Measurements from ENCODE around the gene C7orf57.

The C7orf57 gene

DNA sequence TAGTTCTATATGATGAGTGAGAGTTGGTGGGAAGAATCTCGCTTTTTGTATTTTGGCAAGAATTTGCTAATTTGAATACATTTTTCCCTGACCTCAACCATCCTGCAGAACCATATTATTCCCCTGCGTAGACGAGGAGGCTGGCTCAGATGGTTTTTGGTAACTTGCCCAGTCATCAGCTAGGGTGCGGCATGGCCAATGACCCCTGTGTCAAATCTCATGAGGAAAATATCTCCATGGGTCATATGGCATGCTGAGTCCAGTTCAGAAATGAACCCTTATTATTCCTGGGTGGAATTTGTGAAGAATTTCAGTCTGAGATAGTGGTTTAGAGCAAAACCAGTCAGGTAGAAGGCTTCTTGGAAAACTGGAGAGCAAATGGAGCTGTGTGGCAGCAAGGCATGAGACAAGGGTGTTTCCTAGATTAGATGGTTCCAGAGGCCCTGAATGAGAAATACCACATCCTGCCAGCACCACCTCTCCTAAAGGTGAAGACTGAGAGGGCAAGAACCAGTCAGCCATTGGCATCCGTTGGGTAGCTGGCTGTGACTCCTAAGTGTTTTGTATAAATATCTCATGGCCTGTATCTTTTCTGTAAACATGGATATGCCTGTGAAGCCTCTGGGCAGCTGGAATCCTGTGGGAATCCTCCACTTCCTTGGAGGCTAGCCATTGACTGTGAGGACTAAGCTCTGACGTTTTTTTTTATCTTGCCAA, 47.9 kb downstream of the C7orf57 start:
- H3K27me3 Mint-ChIP-seq (ENCODE audit: low read depth), result no peaks in the 10 kb centered on the region
- DNase-seq (ENCODE audit: low spot score), result no peak
- peak overlapping the region; percentile 70 for H3K4me3 Mint-ChIP-seq
- peaks cover 56% of the 10 kb centered on the region for H3K4me1 Mint-ChIP-seq (ENCODE audit: low read depth)
- peaks cover 3% of the 10 kb centered on the region for H3K36me3 Mint-ChIP-seq (ENCODE audit: low read depth)
- no peaks in the 10 kb centered on the region for H3K9me3 Mint-ChIP-seq
- peak overlapping the region; percentile 76 for H3K27ac Mint-ChIP-seq

DNA sequence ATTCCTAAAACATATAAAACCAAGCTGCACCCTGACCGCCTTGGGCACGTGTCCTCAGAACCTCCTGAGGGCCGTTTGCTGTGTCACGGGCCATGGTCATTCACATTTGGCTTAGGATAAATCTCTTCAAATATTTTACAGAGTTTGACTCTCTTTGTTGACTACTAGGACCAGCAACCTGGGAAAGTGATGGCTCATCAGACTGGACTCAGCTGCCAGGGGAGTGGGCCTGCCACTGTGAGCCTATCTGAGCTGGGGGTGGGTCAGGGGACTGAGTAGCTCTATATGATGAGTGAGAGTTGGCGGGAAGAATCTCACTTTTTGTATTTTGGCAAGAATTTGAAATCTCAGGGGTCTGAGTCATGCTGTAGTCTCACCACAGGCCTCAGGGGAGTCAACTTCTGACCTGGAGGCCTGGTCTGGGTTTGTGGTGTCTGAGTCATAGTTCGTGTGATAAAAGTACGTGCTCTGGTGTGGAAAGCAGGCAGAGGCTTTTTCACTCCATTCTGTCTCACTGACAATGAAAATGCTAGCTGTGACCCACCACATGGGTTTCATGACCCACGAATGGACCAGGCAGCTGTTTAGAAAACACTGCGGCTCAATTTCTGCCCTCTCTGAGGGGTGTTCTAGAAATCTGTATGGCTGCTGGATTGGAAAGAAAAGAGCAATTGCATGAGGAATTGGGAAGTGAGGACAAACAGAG, 49.5 kb downstream of the C7orf57 start:
- no peaks in the 10 kb centered on the region for H3K27me3 Mint-ChIP-seq (ENCODE audit: low read depth)
- peaks cover 52% of the 10 kb centered on the region for H3K4me1 Mint-ChIP-seq (ENCODE audit: low read depth)
- peak overlapping the region; percentile 82 for H3K27ac Mint-ChIP-seq

DNA sequence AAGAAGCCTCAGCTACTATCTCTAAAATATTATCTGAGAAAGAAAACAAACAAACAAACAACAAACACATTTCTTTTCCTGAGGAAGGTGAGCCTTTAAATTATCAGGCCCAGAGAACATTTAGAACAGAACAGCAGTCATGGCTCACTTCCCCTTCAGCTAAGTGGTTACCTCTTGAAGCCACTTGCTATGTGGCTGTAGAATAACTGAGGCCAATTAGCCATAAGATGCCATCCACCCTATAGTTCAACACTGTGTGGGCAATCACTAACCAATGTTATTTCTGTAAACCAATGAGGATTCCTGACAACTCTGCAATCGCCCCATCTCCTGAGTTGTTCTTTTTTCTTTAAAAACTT, 50.1 kb downstream of the C7orf57 start:
- Mint-ChIP-seq H3K27me3 (ENCODE audit: low read depth) (no peaks in the 10 kb centered on the region), H3K36me3 (ENCODE audit: low read depth) (peaks cover 12% of the 10 kb centered on the region), H3K27ac (peak overlapping the region; percentile 82), H3K4me1 (ENCODE audit: low read depth) (peaks cover 55% of the 10 kb centered on the region), H3K9me3 (no peaks in the 10 kb centered on the region), H3K4me3 (peak overlapping the region; percentile 73)
- DNase-seq (ENCODE audit: low spot score), result no peak

More for the DNA sequence above, 49.5 kb downstream of the C7orf57 start:
- H3K36me3 Mint-ChIP-seq (ENCODE audit: low read depth), result peaks cover 7% of the 10 kb centered on the region
- no peaks in the 10 kb centered on the region for H3K9me3 Mint-ChIP-seq
- H3K4me3 Mint-ChIP-seq, result peak overlapping the region; percentile 73
- peak; percentile 88 for DNase-seq (ENCODE audit: low spot score)

DNA sequence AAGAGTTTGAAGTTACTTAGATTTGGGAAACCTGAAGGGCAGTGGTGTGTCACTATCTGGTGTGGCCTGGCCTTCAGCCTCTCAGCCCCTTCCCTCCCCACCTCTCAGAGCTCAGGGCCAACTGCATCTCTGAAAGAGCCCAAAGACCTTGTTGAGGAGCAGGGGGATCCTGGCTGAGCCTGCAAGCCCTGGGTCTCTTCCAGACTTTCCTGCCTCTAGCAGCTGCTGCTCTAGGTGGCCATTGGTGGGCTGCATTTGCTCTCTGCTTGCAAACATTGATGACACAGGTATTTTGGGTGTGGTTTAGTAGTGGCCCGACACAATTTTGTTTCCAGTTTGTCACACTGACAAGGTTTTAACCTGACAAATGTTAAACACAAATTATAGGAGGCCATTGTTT, 50.6 kb downstream of the C7orf57 start:
- H3K27me3 Mint-ChIP-seq (ENCODE audit: low read depth), result no peaks in the 10 kb centered on the region
- H3K4me1 Mint-ChIP-seq (ENCODE audit: low read depth), result peaks cover 60% of the 10 kb centered on the region
- DNase-seq (ENCODE audit: low spot score), result no peak
- no peaks in the 10 kb centered on the region for H3K9me3 Mint-ChIP-seq
- peak overlapping the region; percentile 70 for H3K27ac Mint-ChIP-seq
- H3K4me3 Mint-ChIP-seq, result peak overlapping the region; percentile 52
- H3K36me3 Mint-ChIP-seq (ENCODE audit: low read depth), result peaks cover 18% of the 10 kb centered on the region

DNA sequence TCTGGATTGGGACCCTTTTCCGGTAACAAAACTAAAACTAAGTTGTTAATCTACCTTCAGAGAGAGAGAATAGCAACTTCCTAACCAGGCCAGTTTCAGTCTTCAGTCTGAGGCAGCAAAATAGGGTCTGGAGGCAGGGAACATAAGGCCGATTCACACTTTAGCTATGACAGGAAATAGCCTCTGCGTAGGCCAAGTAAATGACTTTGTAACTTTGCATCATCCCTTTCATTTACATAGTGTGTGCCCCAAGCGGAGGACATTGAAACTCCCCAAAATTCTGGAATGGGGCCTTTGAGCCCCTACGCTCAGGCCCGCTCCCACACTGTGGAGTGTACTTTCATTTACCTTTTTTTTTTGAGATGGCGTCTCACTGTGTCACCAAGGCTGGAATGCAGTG, 52.0 kb downstream of the C7orf57 start:
- no peak for DNase-seq (ENCODE audit: low spot score)
- Mint-ChIP-seq H3K4me3 (peak overlapping the region; percentile 76), H3K27me3 (ENCODE audit: low read depth) (no peaks in the 10 kb centered on the region), H3K9me3 (no peaks in the 10 kb centered on the region), H3K36me3 (ENCODE audit: low read depth) (peaks cover 32% of the 10 kb centered on the region), H3K4me1 (ENCODE audit: low read depth) (peaks cover 74% of the 10 kb centered on the region), H3K27ac (peak overlapping the region; percentile 92)

DNA sequence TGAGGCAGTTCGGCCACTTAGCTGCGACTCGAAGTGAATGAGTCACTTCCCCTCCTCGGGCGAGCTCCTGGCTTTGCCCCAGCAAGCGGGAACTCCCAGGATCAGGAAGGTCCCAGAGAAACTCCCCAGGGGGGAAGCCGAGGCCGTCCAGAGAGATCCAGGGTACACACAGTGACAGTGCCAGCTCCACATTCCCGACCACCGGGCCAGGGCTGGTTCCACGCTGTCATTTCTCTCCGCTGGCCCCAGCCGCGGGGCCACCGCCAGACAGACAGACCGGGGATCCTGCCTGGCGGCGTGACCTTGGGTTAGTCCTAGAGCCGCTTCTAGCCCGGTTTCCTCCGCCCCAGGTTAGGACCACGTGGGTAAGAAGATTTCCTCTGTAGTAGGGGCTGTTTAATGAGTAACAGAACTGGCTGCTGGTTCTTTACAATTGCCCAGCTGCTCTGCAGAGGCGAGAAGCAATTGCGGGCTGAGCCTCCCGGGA, 53.3 kb downstream of the C7orf57 start:
- Mint-ChIP-seq H3K36me3 (ENCODE audit: low read depth) (peaks cover 44% of the 10 kb centered on the region), H3K9me3 (no peaks in the 10 kb centered on the region), H3K27ac (peak overlapping the region; percentile 90), H3K4me3 (peak overlapping the region; percentile 86), H3K4me1 (ENCODE audit: low read depth) (peaks cover 66% of the 10 kb centered on the region), H3K27me3 (ENCODE audit: low read depth) (no peaks in the 10 kb centered on the region)
- DNase-seq (ENCODE audit: low spot score), result no peak

DNA sequence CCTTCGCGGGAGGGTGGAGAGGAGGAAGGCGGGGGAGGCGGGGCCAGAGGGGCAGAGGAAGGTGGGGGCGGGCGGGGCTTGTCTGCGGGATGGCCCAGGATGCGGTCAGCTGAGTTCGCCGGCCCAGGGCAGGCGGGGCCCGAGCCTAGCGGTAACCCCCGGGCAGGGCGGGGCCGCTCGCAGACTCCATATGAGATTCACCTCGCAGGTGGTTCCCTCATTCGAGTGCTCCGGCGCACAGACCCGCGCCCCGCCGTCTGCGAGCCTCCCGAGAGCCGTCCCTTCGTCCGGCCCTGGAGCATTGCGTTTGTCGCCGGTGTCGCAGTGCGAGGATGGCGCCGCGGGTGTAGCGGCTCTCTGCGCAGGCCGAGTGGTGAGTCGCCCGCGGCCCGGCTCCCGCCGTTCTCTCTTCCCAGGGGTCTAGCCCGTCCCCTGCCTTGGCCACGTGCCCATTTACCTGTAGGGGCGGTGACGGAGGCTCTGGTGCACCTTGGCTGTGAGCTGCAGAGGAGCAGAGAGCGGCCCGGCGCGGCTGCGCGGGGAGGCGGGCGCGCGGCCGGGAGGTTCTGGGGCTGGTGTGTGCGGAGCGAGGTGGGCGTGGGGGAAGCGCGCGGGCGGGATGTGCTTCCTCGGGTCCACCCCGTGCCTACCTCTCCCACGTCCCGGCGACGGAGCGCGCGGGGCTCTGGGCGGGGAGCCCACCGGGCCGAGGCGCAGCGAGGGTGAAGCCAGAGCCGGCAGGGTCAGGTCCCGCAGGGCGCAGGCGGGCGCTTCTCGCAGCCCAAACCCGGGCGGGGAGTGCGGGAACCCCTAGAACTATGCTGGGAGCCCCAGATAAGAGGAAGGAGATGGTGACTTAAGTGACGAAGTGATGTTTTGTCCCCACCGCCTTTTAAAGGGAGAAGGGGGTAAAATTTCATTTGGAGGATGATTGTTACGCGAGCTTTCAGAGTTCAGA, 54.0 kb downstream of the C7orf57 start, which contains the start of gene UPP1:
TSS of gene UPP1 (plus strand) at position 220 of the 958 bp plus-strand sequence. CDS start 5,519 bp downstream, outside the sequence.
- Mint-ChIP-seq H3K9me3 (no peaks in the 10 kb centered on the region), H3K36me3 (ENCODE audit: low read depth) (peaks cover 50% of the 10 kb centered on the region), H3K4me3 (peak within 1 kb of the TSS; percentile 86), H3K27ac (peak within 1 kb of the TSS; percentile 90), H3K4me1 (ENCODE audit: low read depth) (peaks cover 69% of the 10 kb centered on the region), H3K27me3 (ENCODE audit: low read depth) (no peaks in the 10 kb centered on the region)
- DNase-seq (ENCODE audit: low spot score), result peak; percentile 88

DNA sequence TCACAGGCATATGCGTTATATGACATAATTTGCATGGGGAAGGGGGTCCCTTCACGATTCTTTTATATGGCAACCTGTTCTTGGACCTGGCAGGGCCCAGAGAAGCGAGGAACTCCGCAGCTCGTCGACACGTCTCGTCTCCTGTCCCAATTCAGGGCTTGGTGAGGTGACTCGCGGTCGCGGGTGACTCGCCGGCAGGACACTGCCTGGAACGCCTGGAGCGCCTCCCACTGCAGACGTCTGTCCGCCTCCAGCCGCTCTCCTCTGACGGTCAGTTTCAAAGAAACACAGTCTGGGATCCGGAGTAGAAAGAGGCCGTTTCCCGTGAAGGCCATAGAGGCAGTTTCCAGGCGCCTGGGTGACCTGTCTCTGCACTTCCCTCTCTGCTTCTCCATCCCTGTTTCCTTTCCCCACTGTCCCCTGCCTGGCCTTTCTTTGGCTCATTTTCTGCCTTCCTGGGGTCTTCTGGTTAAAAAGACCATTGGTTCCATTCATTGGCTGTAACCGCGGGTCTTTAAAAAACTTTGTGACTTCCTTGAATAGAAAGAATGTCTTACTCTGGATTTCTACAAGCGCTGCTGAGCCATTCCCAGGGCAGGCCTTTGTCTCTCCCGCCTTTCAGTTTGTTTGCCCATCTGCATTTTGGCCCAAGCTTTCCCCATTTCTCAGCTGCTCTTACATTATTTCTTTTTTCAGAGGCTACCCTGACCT, 54.9 kb downstream of the C7orf57 start:
- peak; percentile 5 for DNase-seq (ENCODE audit: low spot score)
- no peaks in the 10 kb centered on the region for H3K27me3 Mint-ChIP-seq (ENCODE audit: low read depth)
- peak overlapping the region; percentile 33 for H3K27ac Mint-ChIP-seq
- peak overlapping the region; percentile 86 for H3K4me3 Mint-ChIP-seq
- peaks cover 64% of the 10 kb centered on the region for H3K4me1 Mint-ChIP-seq (ENCODE audit: low read depth)
- H3K9me3 Mint-ChIP-seq, result no peaks in the 10 kb centered on the region
- H3K36me3 Mint-ChIP-seq (ENCODE audit: low read depth), result peaks cover 58% of the 10 kb centered on the region

DNA sequence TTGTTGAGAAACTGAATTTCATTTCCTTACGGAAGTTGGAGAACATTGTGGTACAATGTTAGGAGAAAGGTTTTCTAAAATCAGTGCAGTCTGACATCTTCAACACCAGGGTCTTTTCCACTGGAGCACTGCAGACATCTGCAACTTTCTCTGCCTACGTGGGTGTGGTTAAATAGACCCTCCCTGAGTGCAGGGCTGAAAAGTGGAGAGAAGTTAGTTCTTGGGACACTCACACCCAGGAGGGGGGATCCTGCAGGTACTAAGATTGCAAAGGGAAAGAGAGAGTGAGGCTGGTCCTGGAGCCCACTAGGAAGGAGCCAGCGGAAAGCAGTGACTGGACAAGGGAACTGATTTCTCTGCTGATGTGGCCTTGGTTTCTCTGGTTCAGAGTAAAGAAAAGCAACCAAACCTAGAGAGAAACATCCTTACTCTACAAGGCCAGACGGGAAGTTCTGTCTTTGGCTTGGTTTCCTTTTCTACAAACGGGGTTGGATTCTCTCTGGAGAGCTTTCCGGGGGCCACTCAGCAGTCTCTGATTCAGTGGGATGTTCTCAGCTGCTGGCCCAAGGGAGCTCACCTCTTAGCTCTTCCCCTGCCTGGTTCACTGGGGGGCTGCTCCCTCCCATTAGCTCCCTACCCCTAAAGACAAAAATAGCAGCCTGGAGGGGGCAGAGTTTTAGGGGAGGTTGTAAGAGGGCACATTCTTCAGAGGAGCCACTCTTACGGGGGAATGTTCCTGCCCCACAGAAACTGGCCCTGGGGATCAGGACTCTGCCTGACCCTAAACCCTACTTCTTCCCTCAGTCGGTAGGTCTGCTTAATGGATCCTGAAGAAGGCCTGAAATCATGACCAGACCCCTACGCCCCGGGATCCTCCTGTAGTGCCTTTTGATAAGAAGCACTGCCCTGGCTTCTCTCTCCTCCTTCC, 56.4 kb downstream of the C7orf57 start:
- no peak for DNase-seq (ENCODE audit: low spot score)
- H3K4me3 Mint-ChIP-seq, result peak overlapping the region; percentile 86
- H3K27ac Mint-ChIP-seq, result peak overlapping the region; percentile 36
- H3K36me3 Mint-ChIP-seq (ENCODE audit: low read depth), result peaks cover 70% of the 10 kb centered on the region
- no peaks in the 10 kb centered on the region for H3K9me3 Mint-ChIP-seq
- H3K27me3 Mint-ChIP-seq (ENCODE audit: low read depth), result no peaks in the 10 kb centered on the region
- H3K4me1 Mint-ChIP-seq (ENCODE audit: low read depth), result peaks cover 62% of the 10 kb centered on the region

DNA sequence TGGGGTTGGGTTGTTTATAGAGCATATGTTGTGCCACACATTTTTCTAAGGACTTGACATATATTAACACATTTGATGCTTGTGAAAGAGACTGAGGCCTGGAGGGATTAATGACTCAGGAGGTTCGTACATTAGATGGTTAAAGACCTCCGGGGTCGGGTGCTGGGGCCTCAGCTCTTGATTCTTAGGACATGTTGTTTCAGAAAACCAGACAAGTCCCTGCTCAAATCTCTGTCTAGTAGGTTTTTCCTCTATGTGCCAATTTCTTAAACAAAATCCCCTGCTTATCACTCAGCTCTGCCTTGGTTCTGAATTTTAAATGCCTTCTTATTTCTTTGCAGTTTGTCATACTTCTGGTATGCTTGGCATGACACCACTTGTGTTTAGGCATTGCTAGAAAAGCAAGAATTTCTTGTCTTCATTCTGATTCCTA, 59.5 kb downstream of the C7orf57 start:
- Mint-ChIP-seq H3K36me3 (ENCODE audit: low read depth) (peaks cover 91% of the 10 kb centered on the region), H3K27ac (peak overlapping the region; percentile 69), H3K4me3 (no peak overlapping the region), H3K27me3 (ENCODE audit: low read depth) (no peaks in the 10 kb centered on the region), H3K4me1 (ENCODE audit: low read depth) (peaks cover 77% of the 10 kb centered on the region), H3K9me3 (no peaks in the 10 kb centered on the region)
- no peak for DNase-seq (ENCODE audit: low spot score)

DNA sequence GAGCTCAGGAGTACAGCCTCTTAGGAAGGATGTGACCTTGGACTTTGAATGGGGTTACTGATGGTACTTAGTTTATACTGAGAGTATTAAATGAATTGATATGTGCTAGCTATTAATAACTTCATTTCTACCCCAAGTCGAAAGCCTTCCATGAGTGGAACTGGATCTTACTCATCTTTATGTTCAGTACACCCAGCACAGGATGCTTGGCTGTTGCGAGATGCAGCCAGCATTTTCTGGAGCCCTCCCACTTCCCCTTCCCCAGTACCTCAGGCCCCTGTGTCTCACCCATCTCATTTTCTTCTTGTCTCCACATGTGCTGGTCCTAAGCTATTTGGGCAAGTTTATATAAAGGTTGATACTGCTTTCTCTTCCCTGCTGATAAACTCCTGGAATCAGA, 60.9 kb downstream of the C7orf57 start:
- Mint-ChIP-seq H3K4me3 (peak overlapping the region; percentile 79), H3K9me3 (no peaks in the 10 kb centered on the region), H3K27ac (peak overlapping the region; percentile 92), H3K27me3 (ENCODE audit: low read depth) (no peaks in the 10 kb centered on the region), H3K36me3 (ENCODE audit: low read depth) (peaks cover 86% of the 10 kb centered on the region), H3K4me1 (ENCODE audit: low read depth) (peaks cover 67% of the 10 kb centered on the region)
- DNase-seq (ENCODE audit: low spot score), result no peak

DNA sequence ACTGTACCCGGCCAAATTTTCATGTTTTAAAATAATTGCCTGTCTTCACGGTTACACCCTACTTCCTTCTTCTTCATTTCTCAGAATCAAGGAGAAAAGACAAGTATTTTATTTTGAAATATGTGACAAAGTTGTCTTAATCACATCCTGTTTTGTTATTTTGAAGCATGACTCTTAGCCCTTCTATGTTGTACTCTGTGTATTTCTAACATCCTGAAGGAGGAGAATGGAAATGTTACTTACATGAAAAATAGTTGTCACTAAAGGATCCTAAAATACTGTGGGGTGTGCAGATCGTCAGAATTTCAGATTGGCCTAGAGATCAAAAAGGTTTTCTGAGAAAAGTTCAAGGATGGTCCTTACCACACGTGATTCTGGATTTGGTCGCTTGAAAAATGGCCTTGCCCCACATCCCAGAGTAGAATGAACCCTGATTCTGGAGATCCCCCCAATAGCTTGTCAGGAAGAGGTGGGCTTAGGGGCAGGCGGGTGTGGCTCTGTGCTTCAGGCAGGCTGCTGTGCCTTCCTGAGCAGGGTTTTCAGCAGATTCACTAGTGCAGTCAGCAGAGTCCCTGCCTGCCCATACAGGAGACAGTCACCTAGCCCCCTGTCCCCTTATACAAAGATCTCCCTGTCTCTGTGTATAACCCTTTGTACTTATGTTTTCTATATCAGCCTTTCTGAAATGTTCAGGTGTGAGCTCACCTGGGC, 62.3 kb downstream of the C7orf57 start:
- DNase-seq (ENCODE audit: low spot score), result no peak
- Mint-ChIP-seq H3K4me3 (peak overlapping the region; percentile 81), H3K36me3 (ENCODE audit: low read depth) (peaks cover 86% of the 10 kb centered on the region), H3K27me3 (ENCODE audit: low read depth) (no peaks in the 10 kb centered on the region), H3K9me3 (no peaks in the 10 kb centered on the region), H3K27ac (peak overlapping the region; percentile 97), H3K4me1 (ENCODE audit: low read depth) (peaks cover 57% of the 10 kb centered on the region)
